HG03342 (cell line): Measurements from ENCODE around the gene EXOC3L4.

ENCODE experiments used
- ATAC-seq: cut with Tn5 transposase; IDR thresholded peaks from one replicate; pipeline ENCODE4 v1.9.1; 2021; ENCODE audit warnings: mild to moderate bottlenecking, moderate library complexity; ENCODE audit not compliant: unreplicated experiment

Gene EXOC3L4

DNA sequence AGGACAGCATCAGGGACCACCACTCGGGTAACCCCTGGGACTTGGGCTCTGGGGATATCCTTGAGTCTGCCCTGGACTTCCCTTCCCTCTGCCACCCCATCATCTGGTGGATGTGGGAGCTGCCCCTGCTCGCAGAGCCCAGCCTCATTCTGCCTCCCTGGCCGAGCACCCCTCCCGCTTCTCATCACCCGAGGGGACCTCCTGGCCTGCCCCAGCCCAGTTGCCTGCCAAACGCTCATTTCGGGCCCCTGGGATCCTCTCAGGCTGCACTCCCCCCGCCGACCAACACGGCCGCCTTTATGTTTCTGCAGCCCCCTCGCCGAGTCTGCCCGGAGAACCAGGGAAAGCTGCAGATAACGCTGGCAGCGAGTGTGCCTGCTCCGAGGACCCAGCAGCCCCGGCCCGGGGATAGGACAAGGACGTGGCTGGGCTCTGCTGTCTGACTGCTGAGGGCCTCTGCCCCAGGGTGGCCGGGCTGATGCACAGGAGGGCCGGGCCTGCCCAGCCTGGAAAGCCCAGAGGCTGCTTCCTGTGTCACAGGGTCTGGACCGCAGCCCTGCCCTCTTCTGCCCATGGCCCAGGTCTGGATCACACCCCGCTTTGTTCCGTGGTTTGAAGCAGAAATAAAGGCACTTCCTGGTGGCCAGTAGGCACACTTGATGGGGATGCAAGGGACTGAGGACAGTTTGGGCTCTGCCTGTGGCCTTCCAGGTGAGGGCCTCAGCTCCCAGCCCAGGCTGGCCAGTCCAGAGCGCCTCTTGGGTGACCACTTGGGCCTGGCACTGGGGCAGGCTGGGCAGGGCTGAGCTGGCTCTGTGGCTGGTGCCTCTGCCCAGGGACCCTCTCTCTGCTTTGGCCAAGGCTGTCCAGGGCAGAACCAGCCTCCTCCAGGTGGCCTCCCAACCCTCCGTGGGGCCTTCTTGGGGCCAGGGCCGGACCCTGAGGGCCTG, 4.9 kb upstream of the EXOC3L4 start:
- no peak for ATAC-seq

DNA sequence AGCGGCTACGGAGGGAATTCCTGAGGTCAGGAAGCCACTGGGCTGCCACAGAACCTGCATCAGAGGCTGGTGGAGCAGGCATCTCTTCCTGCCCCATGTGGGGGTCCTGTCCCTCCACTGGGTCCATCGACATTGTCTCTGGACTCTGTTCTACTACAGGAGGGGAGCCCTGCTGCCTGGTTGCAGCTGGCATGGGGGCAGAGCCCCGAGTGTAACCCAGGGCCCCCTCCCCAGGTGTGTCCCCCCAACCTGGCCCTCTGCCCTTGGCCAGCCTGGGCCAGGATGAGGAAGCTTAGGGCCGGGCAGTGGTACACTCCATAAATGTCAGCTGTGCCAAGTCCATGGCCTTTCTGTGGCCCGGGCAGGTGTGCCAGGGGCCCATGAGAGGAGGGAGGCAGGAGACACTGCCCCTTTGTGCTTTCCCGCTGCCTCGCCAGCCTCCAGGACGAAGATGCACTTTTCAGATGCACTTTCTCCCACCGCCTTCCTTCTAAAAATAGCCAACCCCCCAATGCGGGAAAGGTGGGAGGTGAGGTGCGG, 4.0 kb upstream of the EXOC3L4 start:
- no peak for ATAC-seq

DNA sequence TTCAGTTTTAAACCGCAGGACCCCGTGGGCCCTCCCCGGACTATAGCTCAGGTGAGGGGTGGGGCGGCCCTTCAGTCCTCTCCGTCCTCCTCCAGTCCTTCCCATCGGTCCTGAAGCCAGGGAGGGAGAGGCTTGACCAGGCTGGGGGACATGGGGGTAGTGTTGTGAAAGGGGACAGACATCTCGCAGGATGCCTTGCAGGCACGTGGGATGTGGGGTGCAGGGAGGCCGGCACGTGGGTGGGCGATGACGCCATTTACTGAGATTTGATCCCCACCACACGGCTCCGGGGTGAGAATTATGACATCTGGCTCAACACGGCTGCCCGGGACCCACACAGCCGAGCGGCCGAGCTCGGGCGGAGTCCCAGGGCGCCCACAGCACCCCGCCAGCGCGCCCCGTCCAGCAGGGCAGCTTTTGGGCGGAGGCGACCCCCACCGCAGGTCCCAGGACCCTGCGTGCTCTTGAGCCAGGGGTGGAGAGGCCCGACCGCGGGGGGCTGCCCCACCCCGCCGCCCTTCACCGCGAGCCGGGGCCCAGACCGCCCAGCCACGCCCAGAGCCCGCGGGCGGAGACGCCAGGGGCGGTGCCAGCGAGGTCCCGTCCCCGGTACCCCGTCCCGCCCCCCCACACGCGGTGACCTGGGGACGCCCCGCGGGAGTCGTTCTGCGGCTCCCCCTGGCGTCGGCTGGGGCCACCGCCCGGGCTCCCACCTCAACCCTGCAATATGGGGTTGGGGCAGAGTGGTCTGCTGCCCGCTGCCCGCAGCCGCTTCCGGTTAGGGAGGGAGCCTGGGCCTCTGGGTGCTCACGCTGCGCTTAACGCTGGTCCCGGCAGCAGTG, 3.3 kb upstream of the EXOC3L4 start:
- ATAC-seq, result peak; percentile 52

DNA sequence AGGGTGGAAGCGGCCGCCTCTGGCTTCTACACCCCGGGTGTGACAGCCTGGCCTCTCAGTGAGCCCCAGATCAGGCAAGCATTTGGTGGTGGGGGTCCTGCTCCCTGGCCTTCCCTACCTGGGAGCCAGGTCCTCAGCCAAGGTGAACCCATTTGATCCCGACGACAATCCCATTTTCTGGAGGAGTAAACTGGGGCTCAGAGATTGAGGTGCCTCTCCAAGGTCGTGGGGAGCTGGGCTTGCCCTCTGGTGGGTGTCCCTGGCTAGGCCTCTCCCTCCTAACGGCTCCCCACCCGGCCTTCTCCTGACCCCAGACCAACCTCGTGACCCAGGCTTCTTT, 2.7 kb upstream of the EXOC3L4 start:
- no peak for ATAC-seq

DNA sequence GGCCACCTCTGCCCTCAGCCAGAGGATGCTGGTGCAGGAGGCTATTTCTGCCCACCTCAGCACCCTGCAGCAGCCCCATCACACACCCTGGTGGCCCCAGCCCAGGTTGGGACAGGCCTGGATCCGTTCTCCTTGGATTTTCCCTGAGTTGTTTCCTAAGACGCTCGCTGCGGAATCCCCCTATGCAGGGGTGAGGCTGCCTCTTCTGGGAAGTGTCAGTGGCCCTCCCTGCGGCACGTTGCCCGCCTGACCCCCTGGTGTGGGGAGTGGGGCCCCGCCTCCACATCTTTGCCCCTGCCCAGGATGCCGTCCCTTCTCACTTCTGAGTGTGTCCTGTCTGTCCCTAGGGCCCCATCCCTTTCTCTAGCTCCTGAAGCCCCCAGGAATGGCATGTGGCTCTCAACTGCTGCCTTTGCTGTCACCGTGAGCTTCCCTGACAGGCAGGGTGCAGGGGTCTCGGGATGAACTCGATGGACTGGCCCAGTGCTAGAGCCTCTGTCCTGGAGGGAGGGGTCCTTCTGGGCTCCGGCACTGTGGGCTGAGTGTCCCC, 594 bp upstream of the EXOC3L4 start:
- no peak for ATAC-seq

DNA sequence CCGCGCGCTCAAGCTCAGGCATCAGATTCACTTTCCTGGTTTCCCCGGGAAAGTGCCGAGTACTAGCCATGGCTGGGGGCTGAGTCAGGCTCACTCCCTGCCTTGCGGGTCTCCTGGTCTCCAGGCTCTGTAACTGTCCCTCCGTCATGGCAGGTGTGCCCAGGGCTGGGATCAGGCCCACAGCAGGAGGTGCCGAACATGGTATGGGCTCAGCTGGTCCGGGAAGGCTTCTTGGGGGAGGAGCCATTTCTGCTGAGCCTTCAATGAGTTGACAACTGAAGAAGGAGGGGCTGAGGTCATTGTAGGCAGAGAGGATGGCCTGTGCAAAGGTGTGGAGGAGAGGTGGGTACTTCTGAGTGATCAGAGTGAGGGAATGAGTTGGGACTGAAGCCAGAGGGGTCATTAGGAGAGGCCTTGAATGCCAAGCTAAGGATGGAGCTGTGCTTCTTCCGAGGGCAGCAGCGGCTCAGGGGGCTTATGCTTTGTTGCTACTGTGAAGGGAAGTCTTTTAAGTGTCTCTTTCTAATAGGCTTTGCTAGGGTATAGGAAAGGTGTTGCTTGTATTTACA, 769 bp downstream of the EXOC3L4 start:
- no peak for ATAC-seq

DNA sequence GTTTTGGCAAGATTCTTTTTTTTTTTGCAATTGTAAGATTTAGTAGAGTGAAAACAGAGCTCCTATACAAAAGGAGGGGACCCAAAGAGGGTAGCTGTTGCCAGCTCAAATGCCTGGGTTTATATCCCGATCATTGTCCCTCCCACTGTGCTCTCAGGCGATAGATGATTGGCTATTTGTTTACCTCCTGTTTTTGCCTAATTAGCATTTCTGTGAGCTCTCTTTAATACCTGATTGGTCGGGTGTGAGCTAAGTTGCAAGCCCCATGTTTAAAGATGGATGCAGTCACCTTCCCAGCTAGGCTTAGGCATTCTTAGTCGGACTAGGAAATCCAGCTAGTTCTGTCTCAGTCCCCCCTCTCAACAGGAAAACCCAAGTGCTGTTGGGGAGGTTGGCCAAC, 1.9 kb downstream of the EXOC3L4 start:
- no peak for ATAC-seq

DNA sequence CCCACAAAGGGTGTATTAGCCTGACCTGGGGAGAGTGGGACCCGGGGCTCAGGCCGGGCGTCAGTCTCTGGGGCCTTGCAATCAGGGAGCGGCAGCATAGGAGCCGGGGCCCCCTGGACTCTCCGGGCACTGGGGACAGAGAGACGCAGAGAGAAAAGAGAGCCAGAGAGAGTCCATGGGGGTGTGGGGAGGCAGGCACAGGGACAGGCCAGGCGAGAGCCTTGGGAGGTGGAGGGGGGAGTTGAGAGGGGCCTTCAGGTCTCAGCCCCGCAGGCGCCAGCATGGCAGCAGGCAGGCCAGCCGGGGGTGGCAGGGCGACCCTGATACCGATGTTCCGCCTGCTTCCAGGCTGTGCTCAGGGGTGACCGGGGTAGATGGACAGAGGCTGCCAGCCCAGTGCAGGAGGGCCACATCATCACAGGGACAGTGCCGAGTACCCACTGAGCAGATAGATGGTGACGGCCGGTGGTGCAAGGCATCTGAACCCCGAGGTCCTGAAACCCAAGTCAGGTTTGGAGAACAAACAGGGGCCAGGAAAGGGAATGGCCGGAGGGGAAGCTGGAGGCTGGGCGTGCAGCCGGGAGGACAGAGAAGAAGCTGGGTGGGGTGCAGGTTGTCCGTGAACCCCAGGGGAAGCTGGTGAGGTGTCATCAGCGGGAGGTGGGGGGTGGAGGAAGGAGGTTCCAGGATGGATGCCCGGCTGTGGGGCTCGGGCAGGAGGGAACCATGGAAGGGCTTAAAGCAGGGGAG, 2.9 kb downstream of the EXOC3L4 start:
- no peak for ATAC-seq

DNA sequence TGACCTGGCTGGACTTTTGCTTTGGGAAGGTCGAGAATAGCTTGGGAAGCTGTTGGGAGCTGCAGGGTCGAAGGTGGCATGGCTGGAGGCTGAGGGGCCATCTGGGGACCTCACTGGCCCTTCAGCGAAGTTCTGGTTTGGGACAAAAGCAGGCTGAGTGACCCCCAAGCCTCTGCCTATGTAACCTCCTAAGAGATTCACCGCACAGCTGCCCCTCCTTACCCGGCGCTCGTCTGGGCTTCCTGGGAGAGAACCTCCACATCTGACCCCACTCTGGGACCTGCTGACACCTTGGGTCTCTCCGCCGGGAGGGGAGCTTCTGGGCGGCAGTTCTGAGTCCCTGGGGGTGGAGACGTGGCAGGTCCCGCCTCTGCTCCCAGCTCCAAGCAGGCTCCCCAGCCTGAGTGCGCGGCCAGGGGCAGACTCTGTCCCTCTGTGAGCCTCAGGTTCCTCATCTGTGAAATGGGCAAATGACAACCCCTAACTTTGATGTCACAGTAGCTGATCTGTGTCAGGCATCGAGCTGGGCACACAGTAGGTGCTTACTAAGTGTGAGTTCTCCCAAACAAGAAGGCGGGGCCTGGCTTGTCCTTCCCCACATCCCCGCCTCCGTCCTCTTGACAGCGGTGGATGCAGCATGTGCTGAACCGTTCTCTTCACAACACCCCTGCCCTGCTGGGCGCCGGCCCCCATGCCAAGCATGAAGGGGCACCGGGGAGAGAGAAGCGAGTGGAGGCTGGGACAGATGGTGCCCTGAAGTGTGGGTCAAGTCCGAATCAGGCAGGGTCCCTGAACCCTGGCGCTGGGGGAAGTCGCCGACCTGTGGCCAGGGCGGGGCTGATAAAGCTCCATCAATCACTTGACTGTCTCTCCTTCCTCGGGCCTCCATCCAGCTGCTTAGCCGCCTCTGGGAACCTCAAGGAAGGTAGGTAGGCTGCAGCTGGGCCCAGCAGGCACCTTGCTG, 3.8 kb downstream of the EXOC3L4 start:
- no peak for ATAC-seq

DNA sequence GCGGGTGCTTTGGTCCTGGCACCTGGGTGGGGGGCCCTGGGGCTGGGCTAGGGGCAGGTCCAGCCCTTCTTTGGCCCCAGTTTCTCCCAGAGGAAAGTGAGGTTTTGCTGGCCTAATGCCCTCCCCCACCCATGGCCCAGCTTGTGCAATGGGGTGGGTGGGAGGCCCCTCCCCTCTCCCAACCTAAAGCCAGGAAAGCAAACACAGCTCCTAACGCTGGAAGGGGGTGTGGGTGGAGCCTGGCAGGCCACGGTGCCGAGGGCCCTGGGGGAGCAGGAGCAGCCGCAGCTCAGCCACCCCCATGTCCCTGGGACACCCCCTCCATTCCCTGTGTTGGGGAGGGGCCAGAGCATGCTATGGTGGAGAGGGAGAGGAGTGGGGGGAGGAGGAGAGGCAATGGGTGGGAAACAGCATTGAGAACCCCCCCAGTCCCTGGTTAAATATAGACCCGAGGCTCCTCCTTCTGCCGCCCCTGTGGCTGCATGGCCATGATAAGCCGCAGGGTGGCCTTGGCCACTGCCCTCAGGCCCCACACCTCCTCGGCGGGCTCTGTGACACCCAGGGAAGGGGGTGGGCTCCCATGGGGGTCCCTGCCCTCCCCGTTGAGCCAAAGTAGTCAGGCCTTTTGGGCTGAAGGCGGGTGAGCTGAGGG, 4.7 kb downstream of the EXOC3L4 start:
- no peak for ATAC-seq

DNA sequence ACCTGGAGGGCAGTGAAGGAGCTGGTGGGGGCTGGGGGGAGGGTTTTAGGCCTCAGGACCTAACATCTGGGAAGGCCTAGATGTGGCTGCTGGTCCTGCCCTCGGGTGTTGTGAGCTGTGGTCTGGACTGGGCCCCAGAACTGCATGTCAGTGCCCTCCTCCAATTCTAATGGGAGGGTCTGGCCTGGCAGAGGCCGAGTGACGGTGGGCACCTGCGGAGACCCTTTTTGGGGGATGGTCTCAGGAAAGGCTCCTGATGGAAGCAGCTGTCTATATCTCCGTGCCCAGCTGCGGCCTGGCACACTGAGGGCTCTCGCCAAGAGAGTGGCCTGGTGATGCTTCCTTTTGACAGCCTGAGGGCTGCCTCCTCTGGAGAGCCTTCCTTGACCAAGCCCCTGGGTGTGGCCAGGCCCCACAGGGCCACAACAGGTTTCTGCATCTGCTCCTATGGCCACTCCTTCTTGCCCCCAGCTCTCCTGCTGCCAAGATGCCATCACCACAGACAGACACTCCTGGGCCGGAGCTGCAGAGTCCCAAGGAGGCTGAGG, 5.3 kb downstream of the EXOC3L4 start:
- ATAC-seq, result no peak

DNA sequence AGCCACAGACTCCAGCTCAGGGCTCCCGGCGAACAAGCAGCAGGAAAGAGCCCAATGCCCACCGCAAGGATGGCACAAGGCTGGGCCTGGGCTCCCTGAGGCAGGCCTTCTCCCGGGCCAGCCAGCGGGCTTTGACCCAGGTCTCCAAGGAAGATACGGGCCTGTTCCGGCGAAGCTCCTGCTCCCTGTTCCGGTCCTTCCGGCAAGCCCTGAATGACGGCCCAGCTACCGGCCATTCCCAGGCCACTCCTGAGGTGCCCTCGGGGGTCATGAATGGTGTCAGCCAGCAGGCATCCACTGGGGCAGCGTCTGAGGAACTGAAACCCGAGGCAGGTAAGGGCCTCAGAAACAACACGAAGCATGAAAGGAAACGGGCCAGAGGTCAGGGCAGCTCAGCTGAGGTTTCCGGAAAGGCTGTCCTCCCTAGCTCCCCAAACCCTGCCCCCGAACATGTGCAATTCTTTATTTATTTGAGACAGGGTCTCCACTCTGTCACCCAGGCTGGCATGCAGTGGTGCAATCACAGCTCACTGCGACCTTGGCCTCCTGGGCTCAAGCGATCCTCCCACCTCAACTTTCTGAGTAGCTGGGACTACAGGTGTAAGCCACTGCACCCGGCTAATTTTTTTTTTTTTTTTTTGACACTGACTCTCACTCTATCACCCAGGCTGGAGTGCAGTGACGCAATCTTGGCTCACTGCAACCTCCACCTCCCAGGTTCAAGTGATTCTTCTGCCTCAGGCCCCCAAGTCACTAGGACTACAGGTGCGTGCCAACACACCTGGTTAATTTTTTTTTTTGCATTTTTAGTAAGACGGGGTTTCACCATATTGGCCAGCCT, 6.0 kb downstream of the EXOC3L4 start:
- no peak for ATAC-seq

DNA sequence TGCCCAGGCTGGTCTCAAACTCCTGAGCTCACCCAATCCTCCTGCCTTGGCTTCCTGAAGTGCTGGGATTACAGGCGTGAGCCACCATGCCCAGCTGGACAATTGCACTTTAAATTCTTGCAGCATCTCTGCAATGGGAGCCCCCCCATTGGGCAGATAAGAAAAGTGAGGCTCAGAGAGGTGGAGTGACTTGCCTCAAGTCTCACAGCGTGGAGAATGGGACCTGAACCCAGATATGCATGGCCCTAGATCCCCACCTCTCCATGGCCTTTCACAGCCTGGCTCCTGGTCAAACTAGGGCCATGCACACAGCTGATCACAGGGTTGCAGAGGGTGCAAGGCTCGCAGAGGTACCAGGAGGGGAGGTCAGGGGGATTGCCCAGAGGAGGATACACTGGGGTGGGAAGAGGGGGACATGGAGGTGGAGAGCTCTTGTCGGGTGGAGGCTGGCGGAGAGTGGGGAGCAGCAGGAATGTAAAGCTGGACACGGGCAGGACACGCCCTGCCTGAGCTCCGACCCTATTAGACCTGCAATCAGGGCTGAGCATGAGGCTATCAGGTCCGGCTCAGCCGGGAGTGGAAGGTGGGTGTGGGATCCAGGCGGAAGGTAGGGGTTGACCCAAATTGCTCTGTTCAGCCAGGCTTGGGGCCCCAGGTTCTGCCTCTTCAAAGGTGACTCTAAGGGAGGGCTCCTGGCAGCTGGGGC, 6.9 kb downstream of the EXOC3L4 start:
- ATAC-seq, result no peak

DNA sequence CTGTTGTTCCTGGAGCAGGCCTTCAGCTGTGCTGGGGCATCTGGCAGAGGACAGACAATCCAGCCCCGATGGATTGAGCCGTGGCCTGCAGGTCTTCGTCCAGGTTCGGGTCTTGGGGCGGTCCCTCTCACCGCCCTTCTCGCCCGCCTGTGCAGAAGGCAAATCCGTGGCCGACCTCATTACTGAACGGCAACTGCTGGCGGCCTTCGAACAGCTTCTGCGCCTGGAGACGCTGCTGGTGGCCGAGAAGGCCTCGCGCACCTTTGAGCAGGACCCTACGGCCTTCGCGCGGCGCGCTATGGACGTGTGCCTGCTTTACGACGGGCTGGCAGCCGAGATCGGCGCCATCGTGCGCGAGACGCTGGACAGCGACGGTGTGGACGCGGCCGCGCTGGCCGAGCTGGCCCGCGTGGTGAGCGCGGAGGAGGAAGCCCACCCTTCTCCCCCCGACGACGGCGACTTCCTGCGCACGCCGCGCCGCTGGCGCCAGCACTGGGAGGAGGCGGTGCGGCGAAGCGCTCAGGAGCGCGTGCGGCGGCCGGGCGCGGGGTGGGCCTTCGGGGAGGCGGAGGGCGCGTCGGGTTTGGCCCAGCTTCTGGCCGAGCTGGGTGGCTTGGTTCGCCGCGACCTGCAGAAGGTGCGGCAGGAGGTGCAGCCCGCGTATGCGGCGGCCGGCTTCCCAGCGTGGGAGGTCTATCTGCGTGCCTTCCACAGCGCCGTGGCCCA, 7.6 kb downstream of the EXOC3L4 start:
- ATAC-seq, result no peak

DNA sequence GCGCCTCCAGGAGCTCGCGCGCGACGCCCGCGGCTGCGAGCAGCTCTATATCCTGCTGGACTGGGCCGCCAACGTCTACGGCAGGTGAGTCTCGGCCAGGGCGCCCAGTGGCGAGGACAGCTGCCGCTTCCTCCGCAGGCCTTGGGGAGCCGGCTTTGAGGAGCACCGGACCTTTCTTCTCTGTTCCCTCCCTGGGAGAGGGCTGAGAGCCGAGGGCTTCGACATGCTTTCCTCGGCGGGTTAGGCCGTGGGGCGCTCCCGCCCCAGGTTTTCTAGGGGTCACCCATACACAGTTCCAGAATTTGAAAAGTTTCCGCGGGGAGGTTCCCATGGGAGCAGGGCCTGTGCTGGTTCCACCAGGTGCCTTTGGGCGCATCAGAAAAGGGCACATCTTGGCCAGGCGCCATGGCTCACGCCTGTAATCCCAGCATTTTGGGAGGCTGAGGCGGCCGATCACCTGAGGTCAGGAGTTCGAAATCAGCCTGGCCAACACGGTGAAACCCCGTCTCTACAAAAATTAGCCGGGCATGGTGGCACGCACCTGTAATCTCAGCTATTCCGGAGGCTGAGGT, 8.2 kb downstream of the EXOC3L4 start:
- ATAC-seq, result no peak
